NOMO-1 (cell line): Measurements from ENCODE around the gene UNC79.
A peak's percentile ranks its signal among the peaks of the same experiment; 100 is the strongest.
"Not testable (repeated sequence)": the region's sequence is repeated elsewhere in the genome, so short reads cannot be mapped to it uniquely, and the experiment has no call there.

Experiments used
- DNase-seq, 2 experiments: peaks; one replicate each; lab custom pipeline; 2025; ENCODE audit not compliant: unreplicated experiment in 2 of 2; lab: John Stamatoyannopoulos, UW

UNC79 gene

GRCh38 chr14:93490001-93490400 lies 59.3 kb downstream of the UNC79 start:
- no peak for DNase-seq

- peak; percentile 19 to 27 for DNase-seq
Measured at GRCh38 chr14:93493054-93493453, 62.3 kb downstream of the UNC79 start.

- peak in 1 of 2 experiments; percentile 47 for DNase-seq
Measured at GRCh38 chr14:93493622-93494021, 62.9 kb downstream of the UNC79 start.

- no peak for DNase-seq
Measured at GRCh38 chr14:93496856-93497741, 66.4 kb downstream of the UNC79 start.

- no peak for DNase-seq
Measured at GRCh38 chr14:93510056-93510455, 79.3 kb downstream of the UNC79 start.

- no peak for DNase-seq
Measured at GRCh38 chr14:93511001-93511400, 80.3 kb downstream of the UNC79 start.

- no peak for DNase-seq
Measured at GRCh38 chr14:93520053-93520607, 89.4 kb downstream of the UNC79 start.

GRCh38 chr14:93522221-93522620 lies 91.5 kb downstream of the UNC79 start:
- no peak for DNase-seq

- DNase-seq, result not testable (repeated sequence)
Measured at GRCh38 chr14:93525216-93525615, 94.5 kb downstream of the UNC79 start.

- DNase-seq, result no peak
Measured at GRCh38 chr14:93525696-93526451, 95.1 kb downstream of the UNC79 start.

- peak; percentile 93 to 98 for DNase-seq
Measured at GRCh38 chr14:93527203-93527607, 96.5 kb downstream of the UNC79 start.

- no peak for DNase-seq
Measured at GRCh38 chr14:93528884-93529558, 98.3 kb downstream of the UNC79 start.

GRCh38 chr14:93531644-93532043 lies 100.9 kb downstream of the UNC79 start:
- DNase-seq, result no peak

- peak; percentile 52 to 83 for DNase-seq
Measured at GRCh38 chr14:93532541-93532940, 101.8 kb downstream of the UNC79 start.

GRCh38 chr14:93533437-93533836 lies 102.7 kb downstream of the UNC79 start:
- no peak for DNase-seq

- peak; percentile 81 to 97 for DNase-seq
Measured at GRCh38 chr14:93533842-93534241, 103.1 kb downstream of the UNC79 start.

GRCh38 chr14:93535537-93535936 lies 104.8 kb downstream of the UNC79 start:
- DNase-seq, result no peak

- DNase-seq, result no peak
Measured at GRCh38 chr14:93536945-93537344, 106.2 kb downstream of the UNC79 start.

- DNase-seq, result no peak
Measured at GRCh38 chr14:93537951-93538350, 107.2 kb downstream of the UNC79 start.

GRCh38 chr14:93538413-93538812 lies 107.7 kb downstream of the UNC79 start:
- DNase-seq, result no peak

- DNase-seq, result no peak
Measured at GRCh38 chr14:93540235-93540634, 109.5 kb downstream of the UNC79 start.
